HG03565 (cell line): ENCODE measurements around the gene CCR9.
"Not testable (repeated sequence)": the region's sequence is repeated elsewhere in the genome, so short reads cannot be mapped to it uniquely, and the experiment has no call there.

ENCODE experiments used
- ATAC-seq: cut with Tn5 transposase; IDR thresholded peaks from one replicate; pipeline ENCODE4 v1.9.1; 2021; ENCODE audit warnings: mild to moderate bottlenecking, moderate library complexity; ENCODE audit not compliant: unreplicated experiment

The CCR9 gene, protein sequence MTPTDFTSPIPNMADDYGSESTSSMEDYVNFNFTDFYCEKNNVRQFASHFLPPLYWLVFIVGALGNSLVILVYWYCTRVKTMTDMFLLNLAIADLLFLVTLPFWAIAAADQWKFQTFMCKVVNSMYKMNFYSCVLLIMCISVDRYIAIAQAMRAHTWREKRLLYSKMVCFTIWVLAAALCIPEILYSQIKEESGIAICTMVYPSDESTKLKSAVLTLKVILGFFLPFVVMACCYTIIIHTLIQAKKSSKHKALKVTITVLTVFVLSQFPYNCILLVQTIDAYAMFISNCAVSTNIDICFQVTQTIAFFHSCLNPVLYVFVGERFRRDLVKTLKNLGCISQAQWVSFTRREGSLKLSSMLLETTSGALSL

DNA sequence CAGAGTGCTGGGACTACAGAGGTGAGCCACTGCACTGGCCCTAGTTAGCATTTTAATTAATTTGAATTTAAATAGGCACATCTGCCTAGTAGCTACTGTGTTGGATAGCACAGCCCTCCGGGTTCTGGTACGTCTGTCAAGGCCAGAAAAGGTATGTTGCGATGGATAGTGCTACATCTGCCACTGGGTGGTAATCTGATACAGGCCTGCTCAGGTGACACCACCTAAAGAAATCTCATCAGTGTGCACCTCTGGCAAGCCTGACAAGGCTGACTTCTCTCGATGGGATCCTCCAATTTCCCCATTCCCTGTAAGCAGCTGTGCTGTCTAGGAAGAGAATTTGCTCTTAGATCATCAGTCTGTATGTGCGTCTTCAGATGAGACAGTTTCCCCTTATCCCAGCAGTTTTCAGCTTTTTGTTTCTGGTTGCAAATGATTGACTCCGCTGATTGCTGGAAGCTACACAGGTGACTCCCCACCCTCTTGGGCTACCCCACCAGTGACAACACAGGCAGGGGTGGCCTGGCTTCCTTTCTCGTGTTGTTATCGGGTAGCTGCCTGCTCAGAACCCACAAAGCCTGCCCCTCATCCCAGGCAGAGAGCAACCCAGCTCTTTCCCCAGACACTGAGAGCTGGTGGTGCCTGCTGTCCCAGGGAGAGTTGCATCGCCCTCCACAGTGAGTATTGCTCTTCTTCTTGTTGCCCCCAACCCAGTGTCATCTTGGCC, at the start of gene CCR9:
TSS of gene CCR9 (plus strand) at position 565 of the 727 bp plus-strand sequence. CDS start 8,391 bp downstream, outside the sequence.
- no peak for ATAC-seq

DNA sequence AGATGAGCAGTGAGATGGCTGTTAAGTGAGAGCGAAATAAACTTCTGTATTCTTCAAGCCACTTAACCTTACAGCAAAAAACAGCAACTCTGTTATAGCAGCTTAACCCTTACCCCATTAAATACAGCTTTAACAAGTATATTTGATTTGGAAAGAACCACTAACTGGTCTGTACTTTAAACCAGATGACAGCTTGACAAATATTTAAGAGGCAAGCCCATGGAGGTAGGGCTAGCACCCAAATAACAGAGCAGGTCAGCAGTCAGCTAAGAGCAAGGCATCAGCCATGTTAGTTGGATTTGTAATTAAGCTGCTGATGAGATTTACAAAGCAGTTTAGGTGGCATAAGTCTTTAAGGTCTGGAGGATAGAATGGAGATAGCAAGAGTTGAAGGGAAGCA, 47.9 kb upstream of the CCR9 start:
- no peak for ATAC-seq

DNA sequence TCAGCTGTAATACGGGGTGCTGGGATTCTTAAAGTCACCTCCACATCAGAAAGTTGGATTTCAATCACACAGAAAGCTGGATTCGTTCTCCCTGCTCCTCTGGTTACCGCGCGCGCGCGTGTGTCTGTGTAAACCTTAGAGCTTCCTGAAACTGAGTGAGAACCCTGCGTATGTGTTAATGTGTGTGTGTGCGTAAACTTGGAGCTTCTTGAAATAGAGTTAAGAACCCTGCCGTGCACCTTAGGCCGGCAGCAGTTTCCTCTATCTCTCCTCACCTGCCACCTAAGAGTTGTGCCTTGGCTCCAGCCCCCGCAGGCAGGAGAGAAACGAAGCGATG, 45.0 kb upstream of the CCR9 start:
- peak; percentile 13 for ATAC-seq

DNA sequence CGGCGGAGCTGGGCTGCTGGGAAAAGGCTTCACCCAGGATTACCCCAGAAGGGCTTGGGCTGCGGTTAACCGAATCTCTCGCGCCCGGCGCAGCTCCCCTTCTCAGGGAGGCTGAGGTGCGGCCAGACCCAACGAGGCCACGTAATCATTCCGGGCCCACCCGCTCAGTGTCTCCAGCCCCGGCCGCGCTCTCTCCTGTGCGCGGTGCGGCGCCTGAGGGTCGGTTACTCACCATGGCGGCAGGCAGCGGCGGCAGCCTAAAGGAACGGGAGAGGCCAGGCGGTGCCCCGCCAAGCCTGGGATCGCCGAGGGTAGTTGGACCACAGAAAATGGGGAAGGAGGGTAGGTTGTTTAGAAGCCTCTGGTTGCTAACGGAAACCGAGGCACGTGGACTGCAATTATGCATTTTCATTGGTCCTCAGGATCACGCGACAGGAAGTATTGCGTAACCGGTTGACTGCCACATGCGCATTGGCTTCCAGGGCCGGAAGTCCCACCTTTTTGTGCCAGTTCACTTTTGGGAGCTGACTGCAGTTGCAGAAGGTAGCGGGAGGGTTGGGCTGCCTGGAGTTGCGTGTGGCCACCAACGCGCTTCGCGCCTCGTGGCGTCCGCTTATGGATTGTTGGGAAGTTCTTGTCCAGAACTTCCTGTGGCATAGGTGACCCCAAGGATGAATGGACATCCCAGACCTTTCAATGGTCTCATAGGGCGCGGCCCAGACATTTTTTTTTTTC, 44.4 kb upstream of the CCR9 start, which contains the start of gene LZTFL1:
TSS of gene LZTFL1 (minus strand) at position 363 of the 735 bp plus-strand sequence. CDS start at position 235, 128 bp downstream.
- peak; percentile 81 for ATAC-seq

DNA sequence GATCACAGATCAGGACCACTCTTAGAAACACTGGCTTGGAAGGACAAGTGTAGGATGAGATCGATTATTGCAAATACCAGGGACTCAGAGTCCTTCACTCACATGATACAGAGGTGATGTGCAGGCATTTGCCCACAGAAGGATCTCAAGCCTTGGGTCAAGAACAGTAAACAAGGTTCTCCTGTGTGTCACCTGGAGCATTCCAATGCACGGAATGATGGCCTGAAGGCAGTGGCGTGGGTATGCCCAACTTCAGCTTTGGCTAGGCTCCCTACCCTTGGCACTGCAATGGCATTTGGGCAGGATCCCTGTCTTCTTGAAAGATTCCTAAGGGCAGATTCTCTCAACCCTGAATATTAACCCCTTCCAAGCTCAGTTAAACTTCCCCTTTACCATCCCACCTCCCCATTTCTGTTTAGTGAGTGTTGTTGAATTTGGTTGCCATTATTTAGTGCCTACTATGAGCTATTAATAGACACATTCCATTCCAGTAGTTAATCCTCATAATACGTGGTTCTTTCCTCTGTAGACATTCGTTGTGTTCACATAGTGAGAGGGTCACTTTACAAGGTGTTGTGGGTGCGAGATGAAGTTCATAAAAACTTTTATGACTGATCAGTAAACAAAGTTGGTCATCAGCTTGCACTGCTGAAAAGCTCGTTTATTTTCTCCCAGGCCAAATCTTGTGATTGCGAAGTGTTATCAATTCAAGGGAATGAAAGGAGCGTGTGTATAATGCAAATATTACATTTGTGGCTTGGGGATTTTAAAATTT, 43.3 kb upstream of the CCR9 start:
- no peak for ATAC-seq

DNA sequence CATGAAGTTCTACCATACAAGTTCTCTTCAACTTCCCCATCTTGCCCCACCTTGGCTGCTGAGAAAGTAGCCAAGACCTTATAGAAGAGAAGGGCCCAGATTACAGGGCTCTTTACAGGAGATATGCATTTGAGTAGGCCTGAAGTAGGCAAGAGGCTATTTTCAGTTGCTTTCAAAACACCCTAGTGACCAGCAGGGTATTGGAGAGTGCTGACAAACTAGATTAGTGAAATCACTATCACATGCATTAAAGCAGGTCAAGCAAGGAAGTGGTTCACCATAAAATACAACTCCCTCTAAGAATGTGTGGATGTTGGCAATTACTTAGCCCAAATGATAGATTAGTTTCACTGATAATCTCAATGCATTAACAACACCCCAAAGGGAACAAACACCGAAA, 41.7 kb upstream of the CCR9 start:
- ATAC-seq = no peak

DNA sequence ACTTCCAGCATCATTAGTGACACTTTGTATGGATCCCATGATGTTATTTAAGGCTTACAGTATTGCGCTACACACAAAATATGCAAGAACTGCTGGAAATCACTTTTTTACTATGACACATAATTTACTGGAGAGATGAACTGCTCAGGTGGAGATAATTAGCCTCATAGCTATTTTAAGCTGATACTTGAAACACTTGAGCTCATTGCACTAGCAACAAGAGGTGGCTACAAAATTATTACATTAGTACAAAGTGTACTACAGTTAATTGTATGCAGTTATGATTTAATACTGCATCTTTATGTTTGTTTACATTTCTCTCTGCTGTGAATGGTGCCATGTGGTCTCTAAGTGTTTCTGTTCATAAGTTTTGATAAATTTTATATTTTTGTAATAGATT, 38.0 kb upstream of the CCR9 start:
- ATAC-seq = no peak

DNA sequence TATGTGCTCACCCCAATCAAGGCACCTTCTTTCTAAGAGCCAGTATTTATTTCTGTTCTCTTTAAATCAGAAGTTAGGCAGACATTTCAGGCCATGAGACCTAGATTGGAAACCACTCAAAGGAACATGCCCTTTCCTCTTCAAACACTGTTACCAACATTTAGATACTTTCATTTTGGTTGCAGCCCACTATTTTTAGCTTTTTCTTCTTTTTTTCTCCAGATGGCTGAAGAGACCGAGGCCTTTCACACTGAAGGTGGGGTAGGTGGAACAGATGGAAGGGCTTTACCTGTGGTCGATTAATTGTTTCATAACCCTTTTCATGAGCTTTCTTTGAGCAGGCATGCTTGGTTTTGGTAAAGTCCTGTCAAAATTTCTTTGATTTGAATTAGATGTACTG, 33.5 kb upstream of the CCR9 start:
- no peak for ATAC-seq

DNA sequence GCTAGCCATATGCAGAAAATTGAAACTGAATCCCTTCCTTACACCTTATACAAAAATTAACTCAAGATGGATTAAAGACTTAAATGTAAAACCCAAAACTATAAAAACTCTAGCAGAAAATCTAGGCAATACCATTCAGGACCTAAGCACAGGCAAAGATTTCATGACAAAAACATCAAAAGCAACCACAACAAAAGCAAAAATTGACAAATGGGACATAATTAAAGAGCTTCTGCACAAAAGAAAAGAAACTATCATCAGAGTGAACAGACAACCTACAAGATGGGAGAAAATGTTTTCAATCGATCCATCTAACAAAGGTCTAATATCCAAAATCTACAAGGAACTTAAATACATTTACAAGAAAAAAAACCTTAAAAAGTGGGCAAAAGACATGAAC, 30.0 kb upstream of the CCR9 start:
- ATAC-seq = not testable (repeated sequence)

DNA sequence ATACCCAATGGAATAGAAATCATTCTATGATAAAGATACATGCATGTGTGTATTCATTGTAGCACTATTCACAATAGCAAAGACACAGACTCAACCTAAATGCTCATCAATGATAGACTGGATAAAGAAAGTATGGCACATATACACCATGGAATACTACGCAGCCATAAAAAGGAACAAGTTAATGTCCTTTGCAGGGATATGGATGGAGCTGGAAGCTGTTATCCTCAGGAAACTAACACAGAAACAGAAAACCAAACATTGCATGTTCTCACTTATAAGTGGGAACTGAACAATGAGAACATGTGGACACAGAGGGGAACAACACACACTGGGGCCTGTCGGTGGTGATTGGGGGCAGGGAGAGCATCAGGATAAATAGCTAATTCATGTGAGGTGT, 29.3 kb upstream of the CCR9 start:
- not testable (repeated sequence) for ATAC-seq

DNA sequence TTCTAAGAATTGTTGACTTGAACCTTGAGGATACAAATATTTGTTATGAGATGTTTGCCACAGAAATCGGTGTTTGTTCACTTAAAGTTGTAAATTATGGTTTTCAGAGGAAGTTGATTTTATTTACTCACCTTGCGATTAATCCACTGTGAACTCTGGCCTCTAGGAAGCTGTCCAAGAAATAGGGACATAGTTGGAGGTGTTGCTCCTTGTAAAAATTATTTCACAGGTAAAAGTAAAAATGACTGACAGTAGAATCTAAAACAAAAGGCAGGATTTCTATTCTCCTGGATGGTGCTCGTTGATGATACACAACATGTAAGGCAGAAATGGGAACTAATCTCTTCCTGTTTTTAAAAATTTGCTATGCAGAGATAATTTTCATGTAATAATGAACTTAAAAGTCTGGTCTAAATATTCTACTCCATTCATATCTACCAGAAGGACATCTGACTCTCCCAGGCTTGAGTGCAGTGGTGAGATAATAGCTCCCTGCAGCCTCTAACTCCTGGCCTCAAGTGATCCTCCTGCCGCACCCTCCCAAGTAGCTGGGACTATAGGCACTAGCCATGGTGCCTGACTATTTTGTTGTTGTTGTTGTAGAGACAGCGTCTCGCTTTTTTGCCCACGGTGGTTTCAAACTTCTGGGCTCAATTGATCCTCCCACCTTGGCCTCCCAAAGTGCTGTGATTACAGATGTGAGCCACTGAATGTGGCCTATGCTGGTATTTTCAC, 27.4 kb upstream of the CCR9 start:
- no peak for ATAC-seq

DNA sequence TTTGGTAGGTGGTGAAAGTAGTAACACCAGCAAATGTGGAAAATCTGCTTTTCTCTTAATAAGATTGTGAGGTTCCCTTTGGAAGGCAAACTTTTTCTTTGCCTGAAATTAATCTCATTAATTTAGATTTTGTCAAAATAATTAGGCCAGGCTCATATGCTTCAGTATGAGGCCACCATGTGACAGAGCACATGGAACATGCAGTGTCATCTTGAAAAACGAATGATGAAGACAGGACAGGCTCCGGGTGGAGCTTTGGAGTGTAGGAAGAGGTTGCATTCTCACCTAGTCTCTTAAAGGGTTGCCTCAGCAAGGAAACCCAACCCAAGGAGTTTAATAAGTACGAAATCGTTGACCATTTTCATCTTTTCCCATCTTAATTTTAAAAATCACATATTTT, 25.9 kb upstream of the CCR9 start:
- ATAC-seq = no peak

DNA sequence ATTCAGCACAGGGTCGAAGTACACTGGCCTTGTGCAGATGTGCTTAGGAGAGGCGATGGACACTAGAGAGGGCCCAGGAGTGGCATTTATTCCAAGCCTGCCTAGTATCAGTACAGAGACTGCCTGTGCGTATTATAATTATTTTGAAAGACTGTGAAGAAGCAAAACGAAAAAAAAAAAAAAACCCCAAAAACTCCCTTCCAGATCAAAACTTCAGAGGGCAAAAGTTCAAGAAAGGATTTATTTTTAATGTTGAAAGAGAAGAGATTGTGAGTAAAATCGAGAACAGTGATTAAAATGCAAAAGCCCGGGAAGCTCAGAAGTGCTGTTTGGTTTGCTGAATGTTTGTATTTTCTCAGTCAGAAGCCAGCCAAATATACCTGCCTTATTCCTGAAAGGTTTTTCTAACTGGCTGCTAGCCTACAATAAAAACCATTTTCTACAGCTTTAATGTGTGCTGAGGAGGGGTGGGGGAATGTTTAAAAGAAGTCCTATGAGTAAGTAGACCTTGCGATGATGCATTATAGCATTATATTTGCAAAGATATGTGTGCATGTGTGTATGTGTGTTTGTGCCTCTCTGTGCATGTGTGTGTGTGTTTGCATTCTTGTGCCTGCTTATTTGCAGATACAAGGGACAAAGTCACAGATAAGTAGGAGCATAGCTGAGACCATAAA, 25.2 kb upstream of the CCR9 start:
- ATAC-seq = peak; percentile 47

DNA sequence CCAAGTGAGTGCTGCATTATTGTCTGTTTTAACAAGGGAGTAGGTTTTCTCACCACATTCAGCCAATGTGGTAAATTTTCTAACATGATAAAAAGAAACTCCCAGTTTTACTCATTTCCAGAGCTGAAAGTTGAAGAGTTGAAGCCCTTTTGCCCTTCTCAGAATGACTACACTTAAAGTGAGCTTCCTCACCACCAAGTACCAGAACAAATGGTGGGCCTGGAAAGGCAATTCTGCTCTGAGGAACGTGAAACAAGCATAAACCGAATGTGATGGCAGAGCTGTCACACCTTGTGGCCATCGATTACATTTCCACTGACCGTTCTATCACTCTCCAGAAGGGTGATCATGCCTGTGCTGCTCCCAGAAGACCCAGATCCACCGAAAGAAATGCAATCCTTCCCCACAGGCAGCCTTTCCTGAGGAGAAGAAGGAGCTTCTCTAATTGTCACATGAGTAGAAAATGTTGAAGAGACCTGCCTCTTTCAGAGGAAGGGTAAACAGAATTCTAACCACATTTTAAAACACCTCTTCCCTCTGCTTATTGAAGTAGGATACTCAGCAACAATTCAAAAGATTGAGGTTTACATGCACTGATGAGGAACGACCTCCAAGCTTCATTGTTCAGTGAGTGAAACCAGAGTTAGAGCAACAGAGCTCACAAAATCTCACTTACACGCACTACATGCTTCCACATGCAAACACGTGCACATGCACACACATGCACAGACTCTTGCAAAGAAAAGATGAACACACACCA, 21.4 kb upstream of the CCR9 start:
- peak; percentile 38 for ATAC-seq

DNA sequence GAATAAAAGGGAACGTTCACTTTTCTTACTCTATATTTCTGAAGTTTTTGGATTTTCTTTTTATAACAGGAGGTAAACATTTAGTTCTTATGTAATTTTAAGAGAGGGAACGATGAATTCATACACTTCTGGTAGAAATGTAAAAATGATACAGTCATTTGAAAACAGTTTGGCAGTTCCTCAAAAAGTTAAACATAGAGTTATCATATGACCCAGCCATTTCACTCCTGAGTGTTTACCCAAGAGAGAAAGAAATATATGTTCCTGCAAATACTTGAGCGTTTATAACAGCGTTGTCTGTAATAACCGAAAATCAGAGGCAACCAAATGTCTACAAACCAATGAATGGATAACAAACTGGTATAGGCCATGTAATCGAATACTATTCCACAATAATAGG, 20.8 kb upstream of the CCR9 start:
- ATAC-seq = no peak

DNA sequence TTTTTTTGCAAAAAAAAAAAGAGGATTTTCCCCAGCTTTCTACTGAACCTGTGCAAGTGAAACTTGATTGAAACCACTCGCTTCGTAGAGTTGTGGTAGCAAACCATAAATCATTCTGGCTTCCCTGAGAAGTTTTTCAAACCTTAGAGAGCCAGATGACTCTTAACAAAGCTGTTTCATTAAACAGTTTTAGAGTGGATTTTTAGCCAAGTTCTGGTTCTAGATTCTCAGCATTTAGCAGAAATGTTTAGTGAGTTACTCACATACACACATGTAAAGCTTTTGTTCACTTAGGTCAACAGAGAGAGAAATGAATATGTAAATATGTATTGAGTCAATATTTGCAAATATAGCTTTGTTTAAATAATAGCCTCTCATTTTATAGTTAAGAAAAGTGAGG, 18.1 kb upstream of the CCR9 start:
- ATAC-seq = no peak

DNA sequence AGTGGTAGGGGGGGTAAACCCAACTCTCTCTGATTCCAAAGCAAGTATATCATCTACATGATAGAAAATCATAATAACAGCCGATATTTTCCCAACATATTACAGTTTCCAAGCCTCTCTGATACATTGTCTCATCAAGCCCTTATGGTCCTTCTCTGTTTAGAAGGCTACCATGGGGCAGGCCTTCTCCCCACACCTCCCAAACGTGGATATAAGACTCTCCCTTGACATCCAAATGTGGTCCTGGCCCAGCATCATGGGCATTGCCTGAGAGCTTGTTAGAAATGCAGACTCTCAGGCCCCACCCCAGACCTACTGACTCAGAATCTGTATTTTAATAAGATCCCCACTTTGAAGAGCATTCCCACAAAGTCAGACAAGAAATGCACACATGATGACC, 17.7 kb upstream of the CCR9 start:
- ATAC-seq = no peak

DNA sequence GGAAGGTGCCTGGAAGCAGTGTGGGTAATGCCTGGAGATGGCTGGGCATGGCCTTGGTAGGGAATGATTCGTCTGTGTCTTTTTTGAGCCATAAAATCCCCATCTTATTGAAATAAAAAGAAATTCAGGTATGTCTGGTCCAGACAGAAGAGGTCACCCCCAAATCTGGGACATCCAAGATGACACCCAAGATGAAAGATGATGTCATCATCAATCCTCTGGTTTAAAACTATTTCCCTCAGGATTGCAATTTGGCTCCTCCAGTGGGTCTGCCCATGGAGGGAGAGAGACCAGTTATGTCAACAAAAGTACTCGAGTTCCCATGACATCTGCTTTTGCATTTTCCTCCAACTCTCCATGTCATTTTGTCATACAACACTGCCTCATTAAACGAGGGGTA, 16.7 kb upstream of the CCR9 start:
- ATAC-seq = no peak

DNA sequence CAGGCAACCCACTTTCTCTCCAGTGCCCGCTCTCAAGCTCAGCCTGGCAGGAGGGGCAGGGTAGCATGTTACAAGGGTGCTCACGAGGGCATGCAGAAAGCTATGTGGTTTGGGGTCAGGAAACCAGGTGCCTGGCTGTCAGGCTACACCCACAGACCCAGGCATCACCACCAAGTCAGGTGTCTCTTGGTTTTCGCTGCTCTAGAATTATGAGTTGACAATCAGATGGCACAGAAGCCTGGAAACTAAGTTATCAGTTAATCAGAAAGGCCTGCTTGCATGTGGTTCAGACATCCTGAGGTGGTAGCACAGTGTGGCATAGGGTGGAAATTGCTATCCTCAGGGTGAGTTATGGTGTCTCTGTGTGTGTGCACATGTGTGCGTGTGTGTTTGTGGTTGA, 16.2 kb upstream of the CCR9 start:
- no peak for ATAC-seq
